HepG2 (cell line): ENCODE results near the gene TAS2R39. TPM values are rescaled to one million over a fixed set of nuclear protein-coding genes. Genes with fewer than 3 reads are reported as not detected.

Experiments
- ATAC-seq: fragments of 200-7000 bp; cut with Tn5 transposase; 3 replicates; pipeline ENCODE4 v1.9.1; 2020; ENCODE audit warnings: mild to moderate bottlenecking, moderate library complexity
- BruUV-seq: library from RNA; stranded (reverse); fragments of 400-500 nt; replicated peaks from 2 replicates; lab custom pipeline; 2021; lab: Mats Ljungman, UMichigan
- CTCF ChIA-PET: fragments of 300-600 bp; formaldehyde crosslinking; extraction: SDS; loops from one replicate; lab custom pipeline; 2021; ENCODE audit warnings: low total read pairs, inconsistent platforms, low intra/inter-chr PET ratio; lab: Yijun Ruan, JAX
- POLR2A ChIA-PET: fragments of 350-600 bp; sonication (Branson Sonifier 250); formaldehyde crosslinking; loops from one replicate; lab custom pipeline; 2020; ENCODE audit warnings: antibody characterized with exemption, inconsistent platforms; lab: Yijun Ruan, JAX
- DNase-seq: peaks from one replicate; pipeline ENCODE4 v3.0.0-alpha.2; 2015; ENCODE audit warnings: low spot score
- FAIRE-seq: peaks from 3 replicates; lab custom pipeline; 2011; peaks lifted over from hg19 to GRCh38; lab: Jason Lieb, UNC
- H2AFZ ChIP-seq: one replicate; pipeline ENCODE4 v1.6.1; 2011; ENCODE audit warnings: low read length, inconsistent platforms
- H3K27ac ChIP-seq: fragments of 300-600 bp; 3 replicates; pipeline ENCODE4 v1.8.0; 2011; ENCODE audit warnings: mixed run types, mild to moderate bottlenecking, mixed read lengths, low read length, inconsistent platforms; ENCODE audit not compliant: insufficient read depth; ENCODE audit errors: extremely low read length
- H3K27me3 ChIP-seq, 2 experiments: fragments of 200-600 bp in 1 of 2; 2 replicates in 1 of 2; 3 replicates in 1 of 2; pipeline versions ENCODE4 v1.6.0 to v1.8.0; 2011; ENCODE audit warnings: low read length in 2 of 2, mild to moderate bottlenecking in 2 of 2, moderate library complexity in 2 of 2, inconsistent platforms in 1 of 2; ENCODE audit not compliant: insufficient read depth in 2 of 2, control insufficient read depth in 1 of 2
- H3K36me3 ChIP-seq, 2 experiments: fragments of 200-600 bp in 1 of 2; replicated peaks in 1 of 2; 2 replicates in 1 of 2; 3 replicates in 1 of 2; pipeline versions ENCODE4 v1.5.1 to v1.8.0; 2011; ENCODE audit warnings: low read length in 2 of 2, inconsistent platforms in 1 of 2; ENCODE audit not compliant: insufficient read depth in 2 of 2, control insufficient read depth in 1 of 2
- H3K4me1 ChIP-seq: 2 replicates; pipeline ENCODE4 v1.5.1; 2012; ENCODE audit warnings: low read length, inconsistent platforms; ENCODE audit not compliant: insufficient read depth
- H3K4me2 ChIP-seq: 2 replicates; pipeline ENCODE4 v1.6.0; 2011; ENCODE audit warnings: low read depth, low read length, inconsistent platforms
- H3K4me3 ChIP-seq, 3 experiments: fragments of 200-600 bp in 1 of 3; sonication (generic), shearing (Covaris generic) in 1 of 3; replicated peaks in 1 of 3; 2 replicates each; pipeline ENCODE4 v1.5.1; 2011 to 2016; ENCODE audit warnings: low read length in 3 of 3, inconsistent platforms in 2 of 3, low read depth in 2 of 3, mild to moderate bottlenecking in 2 of 3, control low read depth in 1 of 3, mixed read lengths in 1 of 3; ENCODE audit not compliant: insufficient read depth in 1 of 3
- H3K79me2 ChIP-seq: one replicate; pipeline ENCODE4 v1.6.1; 2011; ENCODE audit warnings: low read length, inconsistent platforms; ENCODE audit not compliant: insufficient read depth
- H3K9ac ChIP-seq: 2 replicates; pipeline ENCODE4 v1.6.0; 2011; ENCODE audit warnings: mild to moderate bottlenecking, low read depth, low read length, inconsistent platforms; ENCODE audit not compliant: insufficient read depth
- H3K9me3 ChIP-seq: 2 replicates; pipeline ENCODE4 v1.5.1; 2012; ENCODE audit warnings: mild to moderate bottlenecking, low read length
- H4K20me1 ChIP-seq: 2 replicates; pipeline ENCODE4 v1.6.0; 2011; ENCODE audit warnings: inconsistent platforms, mild to moderate bottlenecking, low read length, moderate library complexity; ENCODE audit not compliant: insufficient read depth
- KDM3A ChIP-seq: IDR thresholded peaks from 2 replicates; pipeline ENCODE4 v1.6.1; 2018; ENCODE audit warnings: low read depth, missing compliant biosample characterization
- KLF13 ChIP-seq: sonication (generic); formaldehyde crosslinking; IDR thresholded peaks from 2 replicates; pipeline ENCODE4 v1.4.0; 2020; ENCODE audit warnings: mild to moderate bottlenecking, missing genetic modification reagents
- RBM22 ChIP-seq: fragments of 200-400 bp; formaldehyde crosslinking; optimal IDR thresholded peaks from 2 replicates; pipeline ENCODE3; 2017; ENCODE audit warnings: mild to moderate bottlenecking, low read length, moderate library complexity
- SIX4 ChIP-seq: sonication (generic); formaldehyde crosslinking; IDR thresholded peaks from 2 replicates; pipeline ENCODE4 v1.4.0; 2020; ENCODE audit warnings: missing genetic modification reagents
- SP140L ChIP-seq: sonication (generic); formaldehyde crosslinking; IDR thresholded peaks from 2 replicates; pipeline ENCODE4 v1.4.0; 2020; ENCODE audit warnings: missing genetic modification reagents, borderline replicate concordance
- WIZ ChIP-seq: sonication (generic); formaldehyde crosslinking; IDR thresholded peaks from 2 replicates; pipeline ENCODE4 v1.5.1; 2020; ENCODE audit warnings: mild to moderate bottlenecking, missing genetic modification reagents
- ZBTB40 ChIP-seq, 2 experiments: fragments of 450-650 bp in 1 of 2; sonication (generic) in 1 of 2; formaldehyde crosslinking in 1 of 2; IDR thresholded peaks; 2 replicates each; pipeline versions ENCODE4 v1.6.1 to v1.8.0; 2016 to 2022; ENCODE audit warnings: antibody characterized with exemption in 1 of 2, mild to moderate bottlenecking in 1 of 2, missing genetic modification reagents in 1 of 2
- ZEB1 ChIP-seq: IDR thresholded peaks from 2 replicates; pipeline ENCODE4 v1.6.1; 2012; ENCODE audit warnings: mild to moderate bottlenecking, low read depth, inconsistent platforms; ENCODE audit not compliant: insufficient replicate concordance
- ZNF354B ChIP-seq: sonication (generic); formaldehyde crosslinking; IDR thresholded peaks from 2 replicates; pipeline ENCODE4 v1.8.0; 2022; ENCODE audit warnings: mild to moderate bottlenecking, missing genetic modification reagents
- ZNF792 ChIP-seq: IDR thresholded peaks from 2 replicates; pipeline ENCODE4 v1.6.1; 2016
- WGBS: methylation state at CpG from one replicate; pipeline ENCODE4 v1.1.6; 2017; ENCODE audit warnings: low lambda C conversion rate; 5-methylcytosine and 5-hydroxymethylcytosine counted together
- in situ Hi-C: cut with HindIII; loops from 2 replicates; pipeline ENCODE4 v1.10.0; 2017; ENCODE audit warnings: low pct_unique_long_range_greater_than_20kb; ENCODE audit not compliant: extremely low pct_ligation_motif_present
- intact Hi-C: fragments of 100-400 bp; cut with micrococcal nuclease; formaldehyde crosslinking; loops from one replicate; pipeline ENCODE4 v1.10.0; 2022; ENCODE audit not compliant: unreplicated experiment
- polyA plus RNA-seq, 8 experiments: library from polyadenylated mRNA; depleted of rRNA in 3 of 8; stranded (reverse) in 7 of 8; unstranded in 1 of 8; fragments of >200 nt; fragmentation: Illumina TruSeq in 4 of 8; extraction: Trizol in 4 of 8; gene quantifications; 2 replicates each; pipeline versions ENCODE4 v1.2.1 to v1.2.3, GENCODE V29; 2011 to 2016; ENCODE audit warnings: low read depth in 4 of 8, missing spikeins in 1 of 8, mixed read lengths in 1 of 8; ENCODE audit not compliant: insufficient read depth in 1 of 8
- total RNA-seq, 5 experiments: library from RNA; depleted of rRNA; stranded (reverse); fragments of >200 nt; fragmentation: Illumina TruSeq; extraction: Trizol; gene quantifications; 2 replicates each; pipeline ENCODE4 v1.2.3, GENCODE V29; 2016; ENCODE audit warnings: low read depth in 1 of 5

TAS2R39 gene
- total and polyA plus RNA-seq, 2 of the 13 experiments (the other 11 are each of a cell fraction or from before 2014, with no cell fraction given) = not detected

- ATAC-seq (no peak), DNase-seq (no peak), FAIRE-seq (no peak)
- Histone ChIP-seq H3K36me3 (no peaks in the 10 kb centered on the region), H2AFZ (no peak overlapping the region), H3K4me1 (no peaks in the 10 kb centered on the region), H3K9ac (no peak overlapping the region), H3K79me2 (no peaks in the 10 kb centered on the region), H3K9me3 (no peaks in the 10 kb centered on the region), H3K4me3 (no peak overlapping the region), H4K20me1 (no peaks in the 10 kb centered on the region), H3K4me2 (no peak overlapping the region), H3K27me3 (0 out of 5 replicates have a peak, but pooled peaks cover 0 to 3% of the 10 kb centered on the region in 2 experiments), H3K27ac (no peak overlapping the region)
- WGBS = 16% methylated on average over 6 of the region's 6 CpGs
- POLR2A ChIA-PET = no interaction called here
- TF ChIP-seq KLF13 = no peak
- in situ Hi-C loops = loop anchor here (10.0 kb wide), 1 partner anchor 341 kb away; no protein-coding TSS in a partner anchor
- intact Hi-C loops = no loop called here
- CTCF ChIA-PET = interaction anchor here (1.5 to 5.3 kb wide), 4 partner anchors 83 to 362 kb away, joined by 3 to 178 read pairs (median 9); no protein-coding TSS in a partner anchor
- no TSS peak for BruUV-seq
These were observed 32.9 kb downstream of the TAS2R39 start for GRCh38 chr7:143216151-143216550.

GRCh38 chr7:143216686-143217085, 33.5 kb downstream of the TAS2R39 start:
- no peaks in the 10 kb centered on the region for H3K36me3 ChIP-seq
- ATAC-seq (no peak), FAIRE-seq (no peak), DNase-seq (no peak)
- H3K4me2 ChIP-seq = no peak overlapping the region
- ChIA-PET CTCF (interaction anchor here (5.3 kb wide), 1 partner anchor 208 kb away, joined by 178 read pairs; no protein-coding TSS in a partner anchor), POLR2A (no interaction called here)
- BruUV-seq = no TSS peak
- H4K20me1 ChIP-seq = no peaks in the 10 kb centered on the region
- intact Hi-C loops = no loop called here
- H3K4me3 ChIP-seq = no peak overlapping the region
- no peaks in the 10 kb centered on the region for H3K9me3 ChIP-seq
- no peak overlapping the region for H3K27ac ChIP-seq
- H3K79me2 ChIP-seq = no peaks in the 10 kb centered on the region
- no peaks in the 10 kb centered on the region for H3K4me1 ChIP-seq
- WGBS = 12% methylated on average over 2 of the region's 2 CpGs
- in situ Hi-C loops = loop anchor here (10.0 kb wide), 1 partner anchor 342 kb away; no protein-coding TSS in a partner anchor
- H3K27me3 ChIP-seq = 0 out of 5 replicates have a peak, but pooled peaks cover 0 to 3% of the 10 kb centered on the region in 2 experiments
- H3K9ac ChIP-seq = no peak overlapping the region
- H2AFZ ChIP-seq = no peak overlapping the region
- TF ChIP-seq ZNF792 (CRISPR knock-in tag) (no peak), RBM22 (no peak), ZEB1 (no peak), SP140L (CRISPR knock-in tag) (no peak), ZNF354B (no peak), ZBTB40 (IDR thresholded peaks at IDR 0.05) (no peak), ZBTB40 (CRISPR knock-in tag; IDR thresholded peaks at IDR 0.05) (no peak), KDM3A (CRISPR knock-in tag) (no peak), WIZ (no peak), SIX4 (CRISPR knock-in tag) (no peak)
